ENCODE results near the gene PDK2. TPM values are rescaled to one million over a fixed set of nuclear protein-coding genes. Genes with fewer than 3 reads are reported as not detected.

PDK2 gene
- total RNA-seq, 1 donor from 2014 or later: 12.6 TPM

GRCh38 chr17:50135316-50136095, 40.4 kb downstream of the PDK2 start:
- Histone ChIP-seq H3K27me3 (no peaks in the 10 kb centered on the region), H3F3A (ENCODE audit: low read depth) (peaks cover 13% of the 10 kb centered on the region), H3K9me3 (ENCODE audit: low read depth) (no peaks in the 10 kb centered on the region), H3K4me3 (no peak overlapping the region), H4K20me1 (ENCODE audit: low read depth) (peaks cover 14% of the 10 kb centered on the region), H3K79me2 (ENCODE audit: low read depth) (no peaks in the 10 kb centered on the region), H2AFZ (replicated peaks) (no peak overlapping the region), H3K27ac (no peak overlapping the region), H3K4me2 (no peak overlapping the region), H3K9ac (no peak overlapping the region), H3K4me1 (peaks cover 7% of the 10 kb centered on the region), H3K36me3 (no peaks in the 10 kb centered on the region)
- H3K9me3 Mint-ChIP-seq: no peaks in the 10 kb centered on the region
- DNase-seq (ENCODE audit: low spot score): no peak
- peaks cover 10% of the 10 kb centered on the region for H3K27me3 Mint-ChIP-seq (ENCODE audit: insufficient read depth, low read depth)
- peaks cover 26% of the 10 kb centered on the region for H3K36me3 Mint-ChIP-seq
- H3K27ac Mint-ChIP-seq: no peak overlapping the region
- TF ChIP-seq EZH2 (IDR thresholded peaks at IDR 0.05) (no peak), CTCF (IDR thresholded peaks at IDR 0.05) (no peak), EZH2phosphoT487 (IDR thresholded peaks at IDR 0.05) (no peak)
- H3K4me3 Mint-ChIP-seq: no peak overlapping the region
- H3K4me1 Mint-ChIP-seq: peaks cover 23% of the 10 kb centered on the region

GRCh38 chr17:50136096-50136687, 41.0 kb downstream of the PDK2 start:
- H3K27ac ChIP-seq: no peak overlapping the region

GRCh38 chr17:50137042-50137441, 41.9 kb downstream of the PDK2 start:
- H3K4me3 ChIP-seq: no peak overlapping the region
- Mint-ChIP-seq H3K27ac (no peak overlapping the region), H3K4me3 (no peak overlapping the region), H3K9me3 (no peaks in the 10 kb centered on the region), H3K36me3 (peaks cover 33% of the 10 kb centered on the region), H3K4me1 (peaks cover 19% of the 10 kb centered on the region), H3K27me3 (ENCODE audit: insufficient read depth, low read depth) (peaks cover 7% of the 10 kb centered on the region)
- peaks cover 15% of the 10 kb centered on the region for H4K20me1 ChIP-seq (ENCODE audit: low read depth)
- no peaks in the 10 kb centered on the region for H3K9me3 ChIP-seq (ENCODE audit: low read depth)
- TF ChIP-seq EZH2 (IDR thresholded peaks at IDR 0.05) (no peak), CTCF (IDR thresholded peaks at IDR 0.05) (no peak), EZH2phosphoT487 (IDR thresholded peaks at IDR 0.05) (no peak)
- H3K79me2 ChIP-seq (ENCODE audit: low read depth): no peaks in the 10 kb centered on the region
- no peak for DNase-seq (ENCODE audit: low spot score)
- H3K27ac ChIP-seq: no peak overlapping the region
- peaks cover 8% of the 10 kb centered on the region for H3F3A ChIP-seq (ENCODE audit: low read depth)
- H3K4me1 ChIP-seq: no peaks in the 10 kb centered on the region
- no peak overlapping the region for H3K9ac ChIP-seq
- no peaks in the 10 kb centered on the region for H3K27me3 ChIP-seq
- no peaks in the 10 kb centered on the region for H3K36me3 ChIP-seq
- no peak overlapping the region for H3K4me2 ChIP-seq
- no peak overlapping the region for H2AFZ ChIP-seq (replicated peaks)

More at GRCh38 chr17:50136096-50136687, 41.0 kb downstream of the PDK2 start:
- Mint-ChIP-seq H3K36me3 (peaks cover 29% of the 10 kb centered on the region), H3K27ac (no peak overlapping the region), H3K4me3 (no peak overlapping the region), H3K4me1 (peaks cover 20% of the 10 kb centered on the region), H3K9me3 (no peaks in the 10 kb centered on the region), H3K27me3 (ENCODE audit: insufficient read depth, low read depth) (peaks cover 10% of the 10 kb centered on the region)
- DNase-seq (ENCODE audit: low spot score): no peak
- H3K4me3 ChIP-seq: no peak overlapping the region
- H2AFZ ChIP-seq (replicated peaks): no peak overlapping the region
- H3K9ac ChIP-seq: no peak overlapping the region
- no peaks in the 10 kb centered on the region for H3K79me2 ChIP-seq (ENCODE audit: low read depth)
- TF ChIP-seq EZH2phosphoT487 (IDR thresholded peaks at IDR 0.05) (no peak), EZH2 (IDR thresholded peaks at IDR 0.05) (no peak)
- no peak overlapping the region for H3K4me2 ChIP-seq
- H3F3A ChIP-seq (ENCODE audit: low read depth): peaks cover 9% of the 10 kb centered on the region
- H3K27me3 ChIP-seq: no peaks in the 10 kb centered on the region
- H3K9me3 ChIP-seq (ENCODE audit: low read depth): no peaks in the 10 kb centered on the region
- H3K36me3 ChIP-seq: no peaks in the 10 kb centered on the region
- peaks cover 15% of the 10 kb centered on the region for H4K20me1 ChIP-seq (ENCODE audit: low read depth)
- no peaks in the 10 kb centered on the region for H3K4me1 ChIP-seq

All from neural progenitor cell (in vitro differentiated cells).